Measurements from ENCODE around the gene MIEN1.
"Not testable (repeated sequence)": the region's sequence is repeated elsewhere in the genome, so short reads cannot be mapped to it uniquely, and the experiment has no call there.

MIEN1 gene

GRCh38 chr17:39716073-39716818, 14.1 kb downstream of the MIEN1 start:
- DNase-seq (ENCODE audit: low read depth): no peak

GRCh38 chr17:39715375-39716072, 14.8 kb downstream of the MIEN1 start:
- DNase-seq (ENCODE audit: low read depth): no peak

GRCh38 chr17:39714234-39714633, 16.1 kb downstream of the MIEN1 start:
- no peak for DNase-seq (ENCODE audit: low read depth)

- no peak for DNase-seq (ENCODE audit: low read depth)
Measured at GRCh38 chr17:39711851-39712250, 18.5 kb downstream of the MIEN1 start.

GRCh38 chr17:39711071-39711470, 19.3 kb downstream of the MIEN1 start:
- not testable (repeated sequence) for DNase-seq (ENCODE audit: low read depth)

GRCh38 chr17:39709998-39710964, 20.1 kb downstream of the MIEN1 start:
- DNase-seq (ENCODE audit: low read depth): no peak

- DNase-seq (ENCODE audit: low read depth): no peak
Measured at GRCh38 chr17:39709319-39709997, 20.9 kb downstream of the MIEN1 start.

- DNase-seq (ENCODE audit: low read depth): no peak
Measured at GRCh38 chr17:39706921-39707337, 23.4 kb downstream of the MIEN1 start.

- DNase-seq (ENCODE audit: low read depth): no peak
Measured at GRCh38 chr17:39706383-39706782, 23.9 kb downstream of the MIEN1 start.

GRCh38 chr17:39705786-39706348, 24.5 kb downstream of the MIEN1 start:
- DNase-seq (ENCODE audit: low read depth): no peak

GRCh38 chr17:39704821-39705551, 25.3 kb downstream of the MIEN1 start:
- no peak for DNase-seq (ENCODE audit: low read depth)

GRCh38 chr17:39703913-39704312, 26.4 kb downstream of the MIEN1 start:
- DNase-seq (ENCODE audit: low read depth): no peak

GRCh38 chr17:39702901-39703893, 27.1 kb downstream of the MIEN1 start:
- no peak for DNase-seq (ENCODE audit: low read depth)

- no peak for DNase-seq (ENCODE audit: low read depth)
Measured at GRCh38 chr17:39701784-39702422, 28.4 kb downstream of the MIEN1 start.

- DNase-seq (ENCODE audit: low read depth): no peak
Measured at GRCh38 chr17:39701012-39701783, 29.1 kb downstream of the MIEN1 start.

GRCh38 chr17:39700148-39700987, 30.0 kb downstream of the MIEN1 start:
- DNase-seq (ENCODE audit: low read depth): no peak

GRCh38 chr17:39699818-39700147, 30.5 kb downstream of the MIEN1 start, which contains the start of gene ERBB2:
TSS of gene ERBB2 (plus strand) at chr17:39700064. CDS start at chr17:39700239, 175 bp downstream.
- DNase-seq (ENCODE audit: low read depth): peak; percentile 55

All from fibroblast of the conjunctiva (primary cell).